Fibroblast of lung (primary cell): ENCODE measurements around the gene PPIF. TPM values are rescaled to one million over a fixed set of nuclear protein-coding genes. Genes with fewer than 3 reads are reported as not detected.

Experiments used
- DNase-seq, 2 donors: peaks; one replicate each; pipeline versions ENCODE4 v3.0.0 to v3.0.0-alpha.2; 2010; ENCODE audit warnings: low read depth in 2 of 2
- H2AFZ ChIP-seq: 2 replicates; pipeline ENCODE4 v1.5.1; 2012; ENCODE audit warnings: low read length, control low read depth, inconsistent platforms
- H3K27ac ChIP-seq: 2 replicates; pipeline ENCODE4 v1.5.1; 2011; ENCODE audit warnings: low read length, control low read depth; ENCODE audit not compliant: insufficient read depth
- H3K27me3 ChIP-seq: 2 replicates; pipeline ENCODE4 v1.5.1; 2011; ENCODE audit warnings: mild to moderate bottlenecking, low read length; ENCODE audit not compliant: control insufficient read depth, insufficient read depth
- H3K36me3 ChIP-seq: 2 replicates; pipeline ENCODE4 v1.5.1; 2011; ENCODE audit warnings: low read length; ENCODE audit not compliant: control insufficient read depth, insufficient read depth
- H3K4me1 ChIP-seq: 2 replicates; pipeline ENCODE4 v1.5.1; 2011; ENCODE audit warnings: low read length; ENCODE audit not compliant: control insufficient read depth, insufficient read depth; ENCODE audit errors: extremely low read depth
- H3K4me2 ChIP-seq: 2 replicates; pipeline ENCODE4 v1.5.1; 2011; ENCODE audit warnings: low read length, control low read depth; ENCODE audit not compliant: insufficient read depth; ENCODE audit errors: extremely low read depth
- H3K4me3 ChIP-seq, 4 experiments: fragments of 200-600 bp in 1 of 4; sonication (generic) in 1 of 4; replicated peaks in 1 of 4; 2 replicates each; pipeline ENCODE4 v1.5.1; 2011 to 2016; ENCODE audit warnings: low read length in 4 of 4, low read depth in 3 of 4, mild to moderate bottlenecking in 3 of 4, control low read depth in 2 of 4, inconsistent platforms in 1 of 4, mixed read lengths in 1 of 4; ENCODE audit not compliant: insufficient read depth in 1 of 4; ENCODE audit errors: control extremely low read depth in 1 of 4
- H3K79me2 ChIP-seq: 2 replicates; pipeline ENCODE4 v1.5.1; 2012; ENCODE audit warnings: mild to moderate bottlenecking, low read length, inconsistent platforms; ENCODE audit not compliant: control insufficient read depth, insufficient read depth
- H3K9ac ChIP-seq: 2 replicates; pipeline ENCODE4 v1.5.1; 2011; ENCODE audit warnings: mild to moderate bottlenecking, low read length, control low read depth; ENCODE audit not compliant: insufficient read depth
- H3K9me3 ChIP-seq: 2 replicates; pipeline ENCODE4 v1.5.1; 2012; ENCODE audit warnings: low read depth, low read length; ENCODE audit not compliant: control insufficient read depth, insufficient read depth
- H4K20me1 ChIP-seq: 2 replicates; pipeline ENCODE4 v1.5.1; 2011; ENCODE audit warnings: low read length; ENCODE audit not compliant: control insufficient read depth, insufficient read depth; ENCODE audit errors: extremely low read depth
- EZH2 ChIP-seq: IDR thresholded peaks from 2 replicates; pipeline ENCODE4 v1.5.1; 2012; ENCODE audit warnings: low read length, control low read depth, mild to moderate bottlenecking; ENCODE audit errors: missing control alignments
- polyA plus RNA-seq, 2 donors: library from polyadenylated mRNA; depleted of rRNA in 1 of 2; stranded (reverse) in 1 of 2; unstranded in 1 of 2; fragments of >200 nt; gene quantifications; 2 replicates each; pipeline ENCODE4 v1.2.1, GENCODE V29; 2011 to 2012; ENCODE audit warnings: missing spikeins in 1 of 2
- total RNA-seq: library from RNA; depleted of rRNA; stranded (reverse); fragments of >200 nt; gene quantifications from 2 replicates; pipeline ENCODE4 v1.2.1, GENCODE V29; 2014
- TF ChIP-seq, protein P1 (sequence below), 2 donors: IDR thresholded peaks in 1 of 2; conservative IDR thresholded peaks in 1 of 2; 1 replicate in 1 of 2; 2 replicates in 1 of 2; pipeline ENCODE4 v1.5.1; 2011 to 2012; ENCODE audit warnings: low read length in 2 of 2, control low read depth in 1 of 2, inconsistent platforms in 1 of 2, low read depth in 1 of 2, mild to moderate bottlenecking in 1 of 2

The PPIF gene
- total and polyA plus RNA-seq, 2 donors (not counting 1 experiment from before 2014, with no cell fraction given) = 18.7 to 63.0 TPM

DNA sequence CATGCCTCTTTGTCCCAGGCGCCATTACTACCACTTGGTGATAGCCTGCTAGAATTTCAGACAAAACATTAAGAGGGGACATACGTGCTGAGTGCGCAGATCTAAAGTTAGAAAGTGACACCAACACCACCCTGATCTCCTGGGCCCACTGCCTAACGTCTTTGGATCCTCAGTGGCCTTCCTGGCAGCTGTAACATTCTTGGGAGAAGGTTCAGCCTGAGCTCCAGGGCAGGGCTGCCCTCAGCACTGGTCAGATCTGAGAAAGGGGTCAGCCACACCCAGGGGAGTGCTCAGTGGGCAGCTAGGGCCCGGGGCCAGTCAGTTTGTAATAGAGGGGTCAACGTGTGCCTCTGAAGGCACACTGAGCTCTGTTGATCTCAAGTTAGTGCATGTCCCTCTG is 49.8 kb downstream of the PPIF start:
- Histone ChIP-seq H3K4me3 (no peak overlapping the region), H2AFZ (no peak overlapping the region), H3K4me1 (peaks cover 41% of the 10 kb centered on the region), H3K9me3 (no peaks in the 10 kb centered on the region), H3K27me3 (no peaks in the 10 kb centered on the region), H3K79me2 (peaks cover 13% of the 10 kb centered on the region), H3K9ac (no peak overlapping the region), H3K4me2 (no peak overlapping the region), H3K27ac (peak overlapping the region; percentile 26), H4K20me1 (no peaks in the 10 kb centered on the region), H3K36me3 (peaks cover 2% of the 10 kb centered on the region)
- DNase-seq = no peak
- TF ChIP-seq, protein P1, sequence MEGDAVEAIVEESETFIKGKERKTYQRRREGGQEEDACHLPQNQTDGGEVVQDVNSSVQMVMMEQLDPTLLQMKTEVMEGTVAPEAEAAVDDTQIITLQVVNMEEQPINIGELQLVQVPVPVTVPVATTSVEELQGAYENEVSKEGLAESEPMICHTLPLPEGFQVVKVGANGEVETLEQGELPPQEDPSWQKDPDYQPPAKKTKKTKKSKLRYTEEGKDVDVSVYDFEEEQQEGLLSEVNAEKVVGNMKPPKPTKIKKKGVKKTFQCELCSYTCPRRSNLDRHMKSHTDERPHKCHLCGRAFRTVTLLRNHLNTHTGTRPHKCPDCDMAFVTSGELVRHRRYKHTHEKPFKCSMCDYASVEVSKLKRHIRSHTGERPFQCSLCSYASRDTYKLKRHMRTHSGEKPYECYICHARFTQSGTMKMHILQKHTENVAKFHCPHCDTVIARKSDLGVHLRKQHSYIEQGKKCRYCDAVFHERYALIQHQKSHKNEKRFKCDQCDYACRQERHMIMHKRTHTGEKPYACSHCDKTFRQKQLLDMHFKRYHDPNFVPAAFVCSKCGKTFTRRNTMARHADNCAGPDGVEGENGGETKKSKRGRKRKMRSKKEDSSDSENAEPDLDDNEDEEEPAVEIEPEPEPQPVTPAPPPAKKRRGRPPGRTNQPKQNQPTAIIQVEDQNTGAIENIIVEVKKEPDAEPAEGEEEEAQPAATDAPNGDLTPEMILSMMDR (conservative IDR thresholded peaks at IDR 0.05 in 1 of 2, IDR thresholded peaks at IDR 0.05 in 1 of 2; ENCODE audit: low read depth in 1 of 2, low read length in 2 of 2) = no peak
- no peak for TF ChIP-seq EZH2

DNA sequence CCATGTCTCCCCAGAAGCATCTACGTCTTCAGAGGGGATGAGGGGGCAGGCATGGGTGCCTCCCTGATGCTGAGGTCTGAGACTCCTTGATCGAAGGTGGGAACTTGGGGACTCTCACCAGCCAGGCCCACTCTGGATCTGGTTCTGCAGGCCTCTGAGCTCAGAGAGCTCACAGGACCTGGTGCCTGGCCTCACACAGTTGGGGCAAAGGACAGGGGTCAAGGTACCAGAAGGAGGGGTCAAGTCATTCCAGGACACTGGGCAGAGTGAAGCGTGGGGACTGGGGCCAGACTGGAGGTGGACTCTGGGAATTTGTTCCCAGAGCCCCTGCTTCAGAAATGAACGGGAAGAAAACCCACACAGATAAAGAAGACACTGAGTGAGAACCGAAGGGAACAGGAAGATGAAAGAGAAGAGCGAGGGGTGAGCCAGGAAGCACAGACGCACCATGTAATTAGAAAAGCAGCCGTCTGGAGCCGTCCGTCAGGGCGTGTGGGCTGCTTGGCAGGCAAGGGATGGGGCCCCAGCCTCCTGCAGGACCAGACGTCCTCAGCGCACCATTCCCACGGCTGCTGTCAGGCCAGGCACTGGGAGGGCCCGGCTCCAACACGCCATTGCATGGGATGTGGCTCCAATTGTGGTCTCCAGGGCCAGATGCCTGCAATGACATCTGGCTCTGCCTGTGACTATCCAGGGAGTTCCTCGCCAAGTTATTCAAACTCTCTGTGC is 50.5 kb downstream of the PPIF start:
- Histone ChIP-seq H3K27me3 (no peaks in the 10 kb centered on the region), H3K9ac (no peak overlapping the region), H3K9me3 (no peaks in the 10 kb centered on the region), H3K4me3 (no peak overlapping the region), H4K20me1 (no peaks in the 10 kb centered on the region), H3K4me2 (no peak overlapping the region), H3K4me1 (peaks cover 47% of the 10 kb centered on the region), H3K27ac (peak overlapping the region; percentile 95), H3K79me2 (peaks cover 17% of the 10 kb centered on the region), H3K36me3 (peaks cover 1% of the 10 kb centered on the region), H2AFZ (no peak overlapping the region)
- DNase-seq = peak; percentile 68 to 73
- TF ChIP-seq EZH2 = no peak
- TF ChIP-seq, protein P1 (conservative IDR thresholded peaks at IDR 0.05 in 1 of 2, IDR thresholded peaks at IDR 0.05 in 1 of 2; ENCODE audit: low read depth in 1 of 2, low read length in 2 of 2) = no peak

DNA sequence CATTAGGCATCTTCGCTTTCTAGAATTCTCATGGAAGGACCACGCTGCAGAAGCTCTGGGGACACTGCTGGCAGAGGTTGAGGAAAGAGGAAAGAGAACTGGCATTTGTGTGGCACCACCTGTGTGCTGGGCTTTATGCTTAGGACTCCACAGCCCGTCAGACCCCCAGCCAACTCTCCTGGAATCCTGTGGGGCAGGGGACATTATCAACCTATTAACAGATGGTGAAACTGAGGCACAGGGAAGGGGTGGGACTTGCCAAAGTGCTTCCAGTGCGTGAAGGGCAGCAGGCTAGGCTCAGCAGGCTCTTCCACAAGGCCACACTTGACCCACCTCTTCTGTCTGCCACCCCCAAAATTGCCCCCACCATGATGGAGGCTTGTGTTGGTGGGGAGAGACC is 51.4 kb downstream of the PPIF start:
- H3K4me2 ChIP-seq = peak overlapping the region; percentile 71
- peaks cover 56% of the 10 kb centered on the region for H3K4me1 ChIP-seq
- no peak overlapping the region for H2AFZ ChIP-seq
- H3K27me3 ChIP-seq = no peaks in the 10 kb centered on the region
- H3K27ac ChIP-seq = peak overlapping the region; percentile 95
- peak overlapping the region; percentile 25 for H3K9ac ChIP-seq
- no peak for DNase-seq
- peaks cover 1% of the 10 kb centered on the region for H3K36me3 ChIP-seq
- H3K4me3 ChIP-seq = peak overlapping the region in 1 of 4 experiments; percentile 15
- TF ChIP-seq, protein P1 (conservative IDR thresholded peaks at IDR 0.05 in 1 of 2, IDR thresholded peaks at IDR 0.05 in 1 of 2; ENCODE audit: low read depth in 1 of 2, low read length in 2 of 2) = no peak
- TF ChIP-seq EZH2 = no peak
- H3K9me3 ChIP-seq = no peaks in the 10 kb centered on the region
- H3K79me2 ChIP-seq = peaks cover 26% of the 10 kb centered on the region
- H4K20me1 ChIP-seq = no peaks in the 10 kb centered on the region
